ENCODE results near the gene MALRD1. TPM values are rescaled to one million over a fixed set of nuclear protein-coding genes. Genes with fewer than 3 reads are reported as not detected.

Gene MALRD1
- total and polyA plus RNA-seq, 4 donors = 1.2 to 2.6 (median 2.0) TPM

GRCh38 chr10:19385846-19386450 is 337.3 kb downstream of the MALRD1 start:
- DNase-seq (no peak), ATAC-seq (ENCODE audit: low FRiP score) (no peak)
- 65 to 68% methylated on average over 3 of the region's 3 CpGs for WGBS, 2 donors
- no peaks in the 10 kb centered on the region for H3K4me1 ChIP-seq (ENCODE audit: control insufficient read depth in 1 of 2, insufficient read depth in 2 of 2, low read length in 2 of 2)
- H3K9me3 ChIP-seq (ENCODE audit: control insufficient read depth, low read length) = no peaks in the 10 kb centered on the region
- no peaks in the 10 kb centered on the region for H3K36me3 ChIP-seq (ENCODE audit: control insufficient read depth in 1 of 2, insufficient read depth in 2 of 2, low read length in 1 of 2)
- peaks cover 0 to 1% of the 10 kb centered on the region in 2 donors for H3K27me3 ChIP-seq (ENCODE audit: control insufficient read depth in 1 of 2, insufficient read depth in 2 of 2, low read length in 1 of 2)
- intact Hi-C loops (cut with DNase I) = no loop called here
- H3K4me3 ChIP-seq (ENCODE audit: low read length in 2 of 2) = no peak overlapping the region
- H3K27ac ChIP-seq (ENCODE audit: low read depth in 1 of 2, low read length in 2 of 2) = no peak overlapping the region

GRCh38 chr10:19408924-19409323 is 360.3 kb downstream of the MALRD1 start:
- no peak overlapping the region for H3K27ac ChIP-seq (ENCODE audit: low read depth in 1 of 2, low read length in 2 of 2)
- DNase-seq = no peak
- H3K9me3 ChIP-seq (ENCODE audit: control insufficient read depth, low read length) = no peaks in the 10 kb centered on the region
- no peak overlapping the region for H3K4me3 ChIP-seq (ENCODE audit: low read length in 2 of 2)
- 94 to 96% methylated on average over 1 of the region's 1 CpG for WGBS, 2 donors
- no peaks in the 10 kb centered on the region for H3K36me3 ChIP-seq (ENCODE audit: control insufficient read depth in 1 of 2, insufficient read depth in 2 of 2, low read length in 1 of 2)
- intact Hi-C loops (cut with DNase I) = no loop called here
- H3K4me1 ChIP-seq (ENCODE audit: control insufficient read depth in 1 of 2, insufficient read depth in 2 of 2, low read length in 2 of 2) = no peaks in the 10 kb centered on the region
- no peak for ATAC-seq (ENCODE audit: low FRiP score)
- no peaks in the 10 kb centered on the region for H3K27me3 ChIP-seq (ENCODE audit: control insufficient read depth in 1 of 2, insufficient read depth in 2 of 2, low read length in 1 of 2)

DNA sequence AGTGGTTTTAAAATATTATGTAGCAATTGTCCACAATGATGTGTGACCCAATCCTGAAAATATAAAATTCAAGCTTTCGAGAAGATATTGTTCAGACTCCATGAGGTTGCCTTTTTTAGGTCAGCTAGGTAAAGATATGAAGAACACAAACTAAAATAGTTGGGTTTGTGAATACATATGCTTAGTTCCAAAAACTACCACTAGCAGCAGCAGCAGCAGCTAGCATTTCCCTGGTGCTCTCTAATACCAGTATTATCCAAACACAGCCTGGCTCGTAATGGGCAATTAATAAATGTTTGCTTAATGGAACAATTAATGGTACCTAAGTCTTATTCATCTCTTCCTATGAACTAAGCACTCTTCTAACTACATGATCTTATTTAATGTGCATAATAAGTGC is 362.5 kb downstream of the MALRD1 start:
- no peak overlapping the region for H3K4me3 ChIP-seq (ENCODE audit: low read length in 2 of 2)
- no peak overlapping the region for H3K27ac ChIP-seq (ENCODE audit: low read depth in 1 of 2, low read length in 2 of 2)
- 64 to 66% methylated on average over 2 of the region's 2 CpGs for WGBS, 2 donors
- no peaks in the 10 kb centered on the region for H3K27me3 ChIP-seq (ENCODE audit: control insufficient read depth in 1 of 2, insufficient read depth in 2 of 2, low read length in 1 of 2)
- H3K36me3 ChIP-seq (ENCODE audit: control insufficient read depth in 1 of 2, insufficient read depth in 2 of 2, low read length in 1 of 2) = no peaks in the 10 kb centered on the region
- no peak for DNase-seq
- intact Hi-C loops (cut with DNase I) = loop anchor here (5.0 to 10.0 kb wide), 6 partner anchors 374 to 1444 kb away; partner anchors contain the start of gene PLXDC2 (in 2 of the 2)
- no peak for ATAC-seq (ENCODE audit: low FRiP score)
- no peaks in the 10 kb centered on the region for H3K9me3 ChIP-seq (ENCODE audit: control insufficient read depth, low read length)
- H3K4me1 ChIP-seq (ENCODE audit: control insufficient read depth in 1 of 2, insufficient read depth in 2 of 2, low read length in 2 of 2) = no peaks in the 10 kb centered on the region

- H3K27ac ChIP-seq (ENCODE audit: low read depth in 1 of 2, low read length in 2 of 2) = no peak overlapping the region
- H3K27me3 ChIP-seq (ENCODE audit: control insufficient read depth in 1 of 2, insufficient read depth in 2 of 2, low read length in 1 of 2) = no peaks in the 10 kb centered on the region
- no peaks in the 10 kb centered on the region for H3K4me1 ChIP-seq (ENCODE audit: control insufficient read depth in 1 of 2, insufficient read depth in 2 of 2, low read length in 2 of 2)
- H3K9me3 ChIP-seq (ENCODE audit: control insufficient read depth, low read length) = no peaks in the 10 kb centered on the region
- no peaks in the 10 kb centered on the region for H3K36me3 ChIP-seq (ENCODE audit: control insufficient read depth in 1 of 2, insufficient read depth in 2 of 2, low read length in 1 of 2)
- intact Hi-C loops (cut with DNase I) = loop anchor here (5.0 to 10.0 kb wide), 6 partner anchors 372 to 1442 kb away; partner anchors contain the start of gene PLXDC2 (in 2 of the 2)
- H3K4me3 ChIP-seq (ENCODE audit: low read length in 2 of 2) = no peak overlapping the region
- ATAC-seq (ENCODE audit: low FRiP score) (no peak), DNase-seq (no peak)
Observed at GRCh38 chr10:19412531-19412930, 363.9 kb downstream of the MALRD1 start.

DNA sequence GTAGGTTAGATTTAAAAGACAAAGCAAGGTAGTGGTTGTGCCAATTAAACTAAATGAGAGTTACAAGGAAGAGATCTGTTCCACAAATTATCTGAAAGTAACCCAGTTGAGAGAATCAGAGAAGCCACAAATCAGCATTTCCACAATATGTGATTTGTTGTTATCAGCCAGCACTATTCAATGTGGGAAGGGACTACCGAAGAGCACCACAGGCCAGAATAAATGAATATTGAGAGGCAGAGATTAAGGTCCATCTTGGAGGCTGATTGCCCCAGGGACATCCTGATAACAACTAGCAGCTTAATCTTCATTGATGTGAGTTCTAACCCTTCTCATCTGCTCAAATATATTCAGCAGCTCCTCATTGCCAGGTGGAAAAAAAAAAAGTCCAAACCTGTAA is 367.6 kb downstream of the MALRD1 start:
- no peaks in the 10 kb centered on the region for H3K9me3 ChIP-seq (ENCODE audit: control insufficient read depth, low read length)
- no peaks in the 10 kb centered on the region for H3K4me1 ChIP-seq (ENCODE audit: control insufficient read depth in 1 of 2, insufficient read depth in 2 of 2, low read length in 2 of 2)
- ATAC-seq (ENCODE audit: low FRiP score) (no peak), DNase-seq (no peak)
- no peaks in the 10 kb centered on the region for H3K27me3 ChIP-seq (ENCODE audit: control insufficient read depth in 1 of 2, insufficient read depth in 2 of 2, low read length in 1 of 2)
- no peak overlapping the region for H3K4me3 ChIP-seq (ENCODE audit: low read length in 2 of 2)
- H3K27ac ChIP-seq (ENCODE audit: low read depth in 1 of 2, low read length in 2 of 2) = no peak overlapping the region
- 62 to 71% methylated on average over 1 of the region's 1 CpG for WGBS, 2 donors
- intact Hi-C loops (cut with DNase I) = loop anchor here (10.0 kb wide), 5 partner anchors 369 to 1439 kb away; partner anchors contain the start of gene PLXDC2 (in 1 of the 2)
- H3K36me3 ChIP-seq (ENCODE audit: control insufficient read depth in 1 of 2, insufficient read depth in 2 of 2, low read length in 1 of 2) = no peaks in the 10 kb centered on the region

GRCh38 chr10:19417740-19418139 is 369.1 kb downstream of the MALRD1 start:
- no peaks in the 10 kb centered on the region for H3K36me3 ChIP-seq (ENCODE audit: control insufficient read depth in 1 of 2, insufficient read depth in 2 of 2, low read length in 1 of 2)
- no peaks in the 10 kb centered on the region for H3K9me3 ChIP-seq (ENCODE audit: control insufficient read depth, low read length)
- ATAC-seq (ENCODE audit: low FRiP score) (no peak), DNase-seq (no peak)
- H3K4me3 ChIP-seq (ENCODE audit: low read length in 2 of 2) = no peak overlapping the region
- no peaks in the 10 kb centered on the region for H3K4me1 ChIP-seq (ENCODE audit: control insufficient read depth in 1 of 2, insufficient read depth in 2 of 2, low read length in 2 of 2)
- intact Hi-C loops (cut with DNase I) = loop anchor here (10.0 kb wide), 5 partner anchors 367 to 1437 kb away; partner anchors contain the start of gene PLXDC2 (in 1 of the 2)
- WGBS, 2 donors = 95 to 96% methylated on average over 4 of the region's 4 CpGs
- no peak overlapping the region for H3K27ac ChIP-seq (ENCODE audit: low read depth in 1 of 2, low read length in 2 of 2)
- no peaks in the 10 kb centered on the region for H3K27me3 ChIP-seq (ENCODE audit: control insufficient read depth in 1 of 2, insufficient read depth in 2 of 2, low read length in 1 of 2)

- H3K4me3 ChIP-seq (ENCODE audit: low read length in 2 of 2) = no peak overlapping the region
- WGBS, 2 donors = 80 to 87% methylated on average over 1 of the region's 1 CpG
Observed at GRCh38 chr10:19421674-19422073, 373.1 kb downstream of the MALRD1 start.

GRCh38 chr10:19426034-19426433 is 377.4 kb downstream of the MALRD1 start:
- ATAC-seq (ENCODE audit: low FRiP score) (no peak), DNase-seq (no peak)
- Histone ChIP-seq H3K27me3 (ENCODE audit: control insufficient read depth in 1 of 2, insufficient read depth in 2 of 2, low read length in 1 of 2) (no peaks in the 10 kb centered on the region), H3K4me1 (ENCODE audit: control insufficient read depth in 1 of 2, insufficient read depth in 2 of 2, low read length in 2 of 2) (no peaks in the 10 kb centered on the region), H3K9me3 (ENCODE audit: control insufficient read depth, low read length) (no peaks in the 10 kb centered on the region), H3K36me3 (ENCODE audit: control insufficient read depth in 1 of 2, insufficient read depth in 2 of 2, low read length in 1 of 2) (no peaks in the 10 kb centered on the region), H3K27ac (ENCODE audit: low read depth in 1 of 2, low read length in 2 of 2) (no peak overlapping the region), H3K4me3 (ENCODE audit: low read length in 2 of 2) (no peak overlapping the region)
- intact Hi-C loops (cut with DNase I) = no loop called here

More at GRCh38 chr10:19421674-19422073, 373.1 kb downstream of the MALRD1 start:
- Histone ChIP-seq H3K9me3 (ENCODE audit: control insufficient read depth, low read length) (no peaks in the 10 kb centered on the region), H3K4me1 (ENCODE audit: control insufficient read depth in 1 of 2, insufficient read depth in 2 of 2, low read length in 2 of 2) (no peaks in the 10 kb centered on the region), H3K27ac (ENCODE audit: low read depth in 1 of 2, low read length in 2 of 2) (no peak overlapping the region), H3K27me3 (ENCODE audit: control insufficient read depth in 1 of 2, insufficient read depth in 2 of 2, low read length in 1 of 2) (no peaks in the 10 kb centered on the region), H3K36me3 (ENCODE audit: control insufficient read depth in 1 of 2, insufficient read depth in 2 of 2, low read length in 1 of 2) (no peaks in the 10 kb centered on the region)
- DNase-seq (no peak), ATAC-seq (ENCODE audit: low FRiP score) (no peak)
- intact Hi-C loops (cut with DNase I) = no loop called here

DNA sequence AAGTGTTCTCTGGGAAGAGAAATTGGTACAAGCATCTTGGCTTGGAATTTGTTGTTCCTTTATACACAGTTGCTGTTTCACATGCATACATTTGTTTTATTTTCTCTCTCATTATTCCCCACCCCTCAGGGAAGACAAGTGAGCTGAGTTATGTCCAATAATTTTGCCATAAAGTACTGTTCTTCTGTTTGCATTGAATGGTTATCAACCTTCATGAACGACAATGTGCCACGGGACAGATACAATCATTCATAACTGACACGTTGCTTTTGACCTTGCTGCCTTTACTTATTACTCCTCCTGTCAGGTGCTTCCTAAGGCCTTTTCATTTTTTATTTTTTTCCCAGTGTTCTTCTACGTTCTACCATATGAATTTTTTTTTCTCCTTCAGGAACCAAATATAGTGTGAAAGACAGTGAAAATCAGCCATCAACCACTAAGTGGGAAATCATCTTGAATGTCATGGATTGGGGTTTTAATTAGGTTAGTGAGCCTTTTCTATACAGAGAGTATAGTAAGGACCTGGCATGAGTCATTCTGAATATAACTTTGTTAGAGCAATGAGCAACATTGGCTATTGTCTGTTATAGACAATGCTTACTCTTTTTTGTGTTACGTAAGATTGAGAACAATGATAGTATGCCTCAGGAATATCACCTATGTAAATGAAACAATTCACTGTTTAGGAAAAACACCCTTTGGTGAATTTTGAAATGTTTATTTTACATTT is 383.2 kb downstream of the MALRD1 start:
- Histone ChIP-seq H3K27me3 (ENCODE audit: control insufficient read depth in 1 of 2, insufficient read depth in 2 of 2, low read length in 1 of 2) (no peaks in the 10 kb centered on the region), H3K4me3 (ENCODE audit: low read length in 2 of 2) (no peak overlapping the region), H3K4me1 (ENCODE audit: control insufficient read depth in 1 of 2, insufficient read depth in 2 of 2, low read length in 2 of 2) (no peaks in the 10 kb centered on the region), H3K9me3 (ENCODE audit: control insufficient read depth, low read length) (no peaks in the 10 kb centered on the region), H3K36me3 (ENCODE audit: control insufficient read depth in 1 of 2, insufficient read depth in 2 of 2, low read length in 1 of 2) (no peaks in the 10 kb centered on the region), H3K27ac (ENCODE audit: low read depth in 1 of 2, low read length in 2 of 2) (no peak overlapping the region)
- intact Hi-C loops (cut with DNase I) = no loop called here
- ATAC-seq (ENCODE audit: low FRiP score) (no peak), DNase-seq (no peak)
- 54 to 74% methylated on average over 5 of the region's 5 CpGs for WGBS, 2 donors
